Neural cell (in vitro differentiated cells): ENCODE results near the gene TFDP1. TPM values are rescaled to one million over a fixed set of nuclear protein-coding genes. Genes with fewer than 3 reads are reported as not detected.

Source experiments
- H2AFZ ChIP-seq: fragments of 200-600, 300-800 bp; sonication (generic), shearing (Covaris generic); 2 replicates; pipeline ENCODE4 v1.6.0; 2014; ENCODE audit warnings: low read depth, mild to moderate bottlenecking, antibody characterized with exemption, low read length, moderate library complexity
- H3F3A ChIP-seq: fragments of 200-600 bp; shearing (Covaris generic); 2 replicates; pipeline ENCODE4 v1.6.1; 2016; ENCODE audit warnings: mild to moderate bottlenecking, moderate library complexity, mixed read lengths, antibody characterized with exemption, low read length; ENCODE audit not compliant: insufficient read depth, poor library complexity, severe bottlenecking
- H3K27ac ChIP-seq: fragments of 200-600, 300-800 bp; sonication (generic), shearing (Covaris generic); 2 replicates; pipeline ENCODE4 v1.5.1; 2014; ENCODE audit warnings: mild to moderate bottlenecking, low read length, moderate library complexity
- H3K27me3 ChIP-seq: fragments of 300-800, 200-600 bp; sonication (generic), shearing (Covaris generic); 2 replicates; pipeline ENCODE4 v1.6.0; 2014; ENCODE audit warnings: mild to moderate bottlenecking, low read depth, low read length, moderate library complexity; ENCODE audit not compliant: insufficient read depth
- H3K36me3 ChIP-seq: fragments of 300-800, 200-600 bp; sonication (generic), shearing (Covaris generic); 2 replicates; pipeline ENCODE4 v1.5.1; 2014; ENCODE audit warnings: mild to moderate bottlenecking, antibody characterized with exemption, low read length, moderate library complexity; ENCODE audit not compliant: insufficient read depth
- H3K4me2 ChIP-seq: fragments of 300-800, 200-600 bp; sonication (generic), shearing (Covaris generic); 2 replicates; pipeline ENCODE4 v1.6.0; 2014; ENCODE audit warnings: mild to moderate bottlenecking, low read length
- H3K4me3 ChIP-seq: fragments of 300-800, 200-600 bp; sonication (generic), shearing (Covaris generic); 2 replicates; pipeline ENCODE4 v1.5.1; 2014; ENCODE audit warnings: mild to moderate bottlenecking, low read length, moderate library complexity
- H3K79me2 ChIP-seq: fragments of 200-600 bp; shearing (Covaris generic); replicated peaks from 2 replicates; pipeline ENCODE4 v1.6.0; 2014; ENCODE audit warnings: mild to moderate bottlenecking, low read length, moderate library complexity; ENCODE audit not compliant: insufficient read depth
- H3K9ac ChIP-seq: fragments of 300-800, 200-600 bp; sonication (generic), shearing (Covaris generic); 2 replicates; pipeline ENCODE4 v1.6.1; 2016; ENCODE audit warnings: mild to moderate bottlenecking, low read length, mixed read lengths
- H3K9me2 ChIP-seq: fragments of 200-600 bp; shearing (Covaris generic); 2 replicates; pipeline ENCODE4 v1.6.1; 2016; ENCODE audit warnings: mild to moderate bottlenecking, low read length, mixed read lengths; ENCODE audit not compliant: insufficient read depth
- H3K9me3 ChIP-seq: fragments of 200-600, 300-800 bp; sonication (generic), shearing (Covaris generic); 2 replicates; pipeline ENCODE4 v1.6.1; 2016; ENCODE audit warnings: mild to moderate bottlenecking, mixed run types, low read length, moderate library complexity, mixed read lengths
- H4K20me1 ChIP-seq: fragments of 200-600 bp; shearing (Covaris generic); 2 replicates; pipeline ENCODE4 v1.6.1; 2016; ENCODE audit warnings: mild to moderate bottlenecking, mixed run types; ENCODE audit not compliant: insufficient read depth
- CTCF ChIP-seq: fragments of 450-650 bp; IDR thresholded peaks from 2 replicates; pipeline ENCODE4 v1.5.1; 2014; ENCODE audit warnings: antibody characterized with exemption, mild to moderate bottlenecking, moderate library complexity; ENCODE audit not compliant: poor library complexity, severe bottlenecking
- EP300 ChIP-seq: fragments of 450-650 bp; conservative IDR thresholded peaks from 2 replicates; pipeline ENCODE4 v1.6.1; 2014; ENCODE audit warnings: antibody characterized with exemption, mild to moderate bottlenecking, moderate library complexity; ENCODE audit not compliant: poor library complexity, severe bottlenecking
- EZH2 ChIP-seq: fragments of 200-600, 300-800 bp; shearing (Covaris generic), sonication (generic); IDR thresholded peaks from 2 replicates; pipeline ENCODE4 v1.6.1; 2014; ENCODE audit warnings: antibody characterized with exemption, low read length, borderline replicate concordance, mild to moderate bottlenecking; ENCODE audit not compliant: insufficient read depth, poor library complexity, severe bottlenecking
- MXI1 ChIP-seq: fragments of 450-650 bp; conservative IDR thresholded peaks from 2 replicates; pipeline ENCODE4 v1.6.1; 2014; ENCODE audit warnings: antibody characterized with exemption, mild to moderate bottlenecking; ENCODE audit not compliant: poor library complexity, severe bottlenecking
- POLR2AphosphoS5 ChIP-seq: IDR thresholded peaks from 2 replicates; pipeline ENCODE4 v1.6.1; 2012
- RAD21 ChIP-seq: fragments of 450-650 bp; conservative IDR thresholded peaks from 2 replicates; pipeline ENCODE4 v1.6.1; 2014; ENCODE audit warnings: antibody characterized with exemption, mild to moderate bottlenecking, moderate library complexity
- SMC3 ChIP-seq: fragments of 450-650 bp; conservative IDR thresholded peaks from 2 replicates; pipeline ENCODE4 v1.6.1; 2014; ENCODE audit warnings: antibody characterized with exemption, mild to moderate bottlenecking, moderate library complexity; ENCODE audit not compliant: poor library complexity
- TAF1 ChIP-seq: IDR thresholded peaks from 2 replicates; pipeline ENCODE4 v1.6.1; 2012; ENCODE audit warnings: low read depth
- polyA plus RNA-seq: library from polyadenylated mRNA; depleted of rRNA; stranded (reverse); fragments of >200 nt; gene quantifications from 2 replicates; pipeline ENCODE4 v1.2.3, GENCODE V29; 2014
- TF ChIP-seq, protein P1 (sequence below): IDR thresholded peaks from 2 replicates; pipeline ENCODE4 v1.6.1; 2012; ENCODE audit warnings: borderline replicate concordance

Gene TFDP1
- polyA plus RNA-seq, 1 donor from 2014 or later: 81.2 TPM

GRCh38 chr13:113667771-113668490 is 83.4 kb downstream of the TFDP1 start:
- TF ChIP-seq EP300 (no peak), CTCF (no peak), EZH2 (no peak), RAD21 (no peak), SMC3 (no peak), TAF1 (no peak), MXI1 (no peak), POLR2AphosphoS5 (no peak)
- TF ChIP-seq, protein P1, sequence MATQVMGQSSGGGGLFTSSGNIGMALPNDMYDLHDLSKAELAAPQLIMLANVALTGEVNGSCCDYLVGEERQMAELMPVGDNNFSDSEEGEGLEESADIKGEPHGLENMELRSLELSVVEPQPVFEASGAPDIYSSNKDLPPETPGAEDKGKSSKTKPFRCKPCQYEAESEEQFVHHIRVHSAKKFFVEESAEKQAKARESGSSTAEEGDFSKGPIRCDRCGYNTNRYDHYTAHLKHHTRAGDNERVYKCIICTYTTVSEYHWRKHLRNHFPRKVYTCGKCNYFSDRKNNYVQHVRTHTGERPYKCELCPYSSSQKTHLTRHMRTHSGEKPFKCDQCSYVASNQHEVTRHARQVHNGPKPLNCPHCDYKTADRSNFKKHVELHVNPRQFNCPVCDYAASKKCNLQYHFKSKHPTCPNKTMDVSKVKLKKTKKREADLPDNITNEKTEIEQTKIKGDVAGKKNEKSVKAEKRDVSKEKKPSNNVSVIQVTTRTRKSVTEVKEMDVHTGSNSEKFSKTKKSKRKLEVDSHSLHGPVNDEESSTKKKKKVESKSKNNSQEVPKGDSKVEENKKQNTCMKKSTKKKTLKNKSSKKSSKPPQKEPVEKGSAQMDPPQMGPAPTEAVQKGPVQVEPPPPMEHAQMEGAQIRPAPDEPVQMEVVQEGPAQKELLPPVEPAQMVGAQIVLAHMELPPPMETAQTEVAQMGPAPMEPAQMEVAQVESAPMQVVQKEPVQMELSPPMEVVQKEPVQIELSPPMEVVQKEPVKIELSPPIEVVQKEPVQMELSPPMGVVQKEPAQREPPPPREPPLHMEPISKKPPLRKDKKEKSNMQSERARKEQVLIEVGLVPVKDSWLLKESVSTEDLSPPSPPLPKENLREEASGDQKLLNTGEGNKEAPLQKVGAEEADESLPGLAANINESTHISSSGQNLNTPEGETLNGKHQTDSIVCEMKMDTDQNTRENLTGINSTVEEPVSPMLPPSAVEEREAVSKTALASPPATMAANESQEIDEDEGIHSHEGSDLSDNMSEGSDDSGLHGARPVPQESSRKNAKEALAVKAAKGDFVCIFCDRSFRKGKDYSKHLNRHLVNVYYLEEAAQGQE: no peak
- H3K9me2 ChIP-seq: no peaks in the 10 kb centered on the region
- H3K9ac ChIP-seq: no peak overlapping the region

GRCh38 chr13:113668491-113668971 is 84.0 kb downstream of the TFDP1 start:
- Histone ChIP-seq H3K36me3 (no peaks in the 10 kb centered on the region), H2AFZ (no peak overlapping the region), H3K27ac (no peak overlapping the region), H3K79me2 (no peaks in the 10 kb centered on the region), H3K4me2 (no peak overlapping the region), H3K27me3 (no peaks in the 10 kb centered on the region), H4K20me1 (no peaks in the 10 kb centered on the region), H3K9me2 (no peaks in the 10 kb centered on the region), H3F3A (no peaks in the 10 kb centered on the region), H3K9me3 (no peaks in the 10 kb centered on the region), H3K9ac (no peak overlapping the region), H3K4me3 (no peak overlapping the region)
- TF ChIP-seq RAD21 (no peak), SMC3 (no peak), TAF1 (no peak)
- TF ChIP-seq, protein P1: no peak

More at GRCh38 chr13:113667771-113668490, 83.4 kb downstream of the TFDP1 start:
- Histone ChIP-seq H3K27ac (no peak overlapping the region), H2AFZ (no peak overlapping the region), H3F3A (no peaks in the 10 kb centered on the region), H3K4me3 (no peak overlapping the region), H3K4me2 (no peak overlapping the region), H3K79me2 (no peaks in the 10 kb centered on the region), H3K9me3 (no peaks in the 10 kb centered on the region), H3K36me3 (no peaks in the 10 kb centered on the region), H4K20me1 (no peaks in the 10 kb centered on the region), H3K27me3 (no peaks in the 10 kb centered on the region)
